Hepatocyte (in vitro differentiated cells): ENCODE measurements around the gene CLTCL1. TPM values are rescaled to one million over a fixed set of nuclear protein-coding genes. Genes with fewer than 3 reads are reported as not detected.

Source experiments
- DNase-seq: peaks from one replicate; pipeline ENCODE4 v3.0.0-alpha.2; 2016; ENCODE audit warnings: low spot score
- H2AFZ ChIP-seq: fragments of 200-600 bp; sonication (generic); 2 replicates; pipeline ENCODE4 v1.6.0; 2016; ENCODE audit warnings: antibody characterized with exemption, mild to moderate bottlenecking
- H3K27ac ChIP-seq: fragments of 200-600 bp; sonication (generic); 2 replicates; pipeline ENCODE4 v1.5.1; 2016; ENCODE audit warnings: mild to moderate bottlenecking
- H3K27me3 ChIP-seq: fragments of 200-600 bp; sonication (generic); 2 replicates; pipeline ENCODE4 v1.6.1; 2016
- H3K36me3 ChIP-seq: fragments of 200-600 bp; sonication (generic); replicated peaks from 2 replicates; pipeline ENCODE4 v1.5.1; 2016; ENCODE audit warnings: low read depth; ENCODE audit not compliant: insufficient read depth
- H3K4me1 ChIP-seq: fragments of 200-600 bp; sonication (generic); 2 replicates; pipeline ENCODE4 v1.5.1; 2016; ENCODE audit warnings: mild to moderate bottlenecking, moderate library complexity; ENCODE audit not compliant: insufficient read depth
- H3K4me2 ChIP-seq: fragments of 200-600 bp; sonication (generic); 2 replicates; pipeline ENCODE4 v1.6.0; 2016
- H3K4me3 ChIP-seq: fragments of 200-600 bp; sonication (generic); 2 replicates; pipeline ENCODE4 v1.5.1; 2016; ENCODE audit warnings: mild to moderate bottlenecking
- H3K79me2 ChIP-seq: fragments of 200-600 bp; sonication (generic); 2 replicates; pipeline ENCODE4 v1.6.0; 2017; ENCODE audit warnings: mild to moderate bottlenecking
- H3K9me2 ChIP-seq: fragments of 200-600 bp; sonication (generic); replicated peaks from 2 replicates; pipeline ENCODE4 v1.6.0; 2017; ENCODE audit warnings: mild to moderate bottlenecking; ENCODE audit not compliant: insufficient read depth
- H3K9me3 ChIP-seq: fragments of 200-600 bp; sonication (generic); 2 replicates; pipeline ENCODE4 v1.5.1; 2016; ENCODE audit warnings: low read depth, mild to moderate bottlenecking
- H4K20me1 ChIP-seq: fragments of 200-600 bp; sonication (generic); 2 replicates; pipeline ENCODE4 v1.6.0; 2016; ENCODE audit warnings: mild to moderate bottlenecking; ENCODE audit not compliant: insufficient read depth, poor library complexity, severe bottlenecking
- CTCF ChIP-seq: fragments of 200-600 bp; sonication (generic); IDR thresholded peaks from 2 replicates; pipeline ENCODE4 v1.5.1; 2016; ENCODE audit warnings: antibody characterized with exemption, mild to moderate bottlenecking; ENCODE audit not compliant: poor library complexity
- EZH2 ChIP-seq: fragments of 200-600 bp; sonication (generic); IDR thresholded peaks from 2 replicates; pipeline ENCODE4 v1.6.1; 2016; ENCODE audit warnings: antibody characterized with exemption, mild to moderate bottlenecking, borderline replicate concordance
- EZH2phosphoT487 ChIP-seq: fragments of 200-600 bp; sonication (generic); IDR thresholded peaks from one replicate; pipeline ENCODE4 v1.6.1; 2018; ENCODE audit warnings: antibody characterized with exemption, mild to moderate bottlenecking, low read depth, moderate library complexity; ENCODE audit not compliant: unreplicated experiment, severe bottlenecking
- WGBS: methylation state at CpG from one replicate; pipeline ENCODE4 v1.1.6; 2016; ENCODE audit warnings: low lambda C conversion rate; ENCODE audit errors: missing lambda C conversion rate; 5-methylcytosine and 5-hydroxymethylcytosine counted together
- polyA plus RNA-seq: library from polyadenylated mRNA; unstranded; fragments of >200 nt; fragmentation: Nextera tagmentation; extraction: Ambion mirVana; gene quantifications from 2 replicates; pipeline ENCODE4 v1.2.1, GENCODE V29; 2016
- total RNA-seq: library from RNA; depleted of rRNA; stranded (reverse); fragments of >200 nt; gene quantifications from 2 replicates; pipeline ENCODE4 v1.2.3, GENCODE V29; 2014

CLTCL1 gene
- total and polyA plus RNA-seq, 2 experiments from 2014 or later, result 2.2 to 3.7 TPM

- 64% methylated on average over 13 of the region's 14 CpGs for WGBS
- H4K20me1 ChIP-seq, result peaks cover 22% of the 10 kb centered on the region
- no peaks in the 10 kb centered on the region for H3K9me2 ChIP-seq
- peaks cover 36% of the 10 kb centered on the region for H3K4me1 ChIP-seq
- H3K4me3 ChIP-seq, result no peak overlapping the region
- peak overlapping the region; percentile 46 for H3K27ac ChIP-seq
- H3K36me3 ChIP-seq, result no peaks in the 10 kb centered on the region
- H3K4me2 ChIP-seq, result no peak overlapping the region
- no peaks in the 10 kb centered on the region for H3K9me3 ChIP-seq
- no peak overlapping the region for H2AFZ ChIP-seq
- no peak for TF ChIP-seq CTCF
- TF ChIP-seq EZH2, result no peak
- H3K79me2 ChIP-seq, result peaks cover 55% of the 10 kb centered on the region
- peaks cover 6% of the 10 kb centered on the region for H3K27me3 ChIP-seq
- peak; percentile 30 for DNase-seq
Measured at GRCh38 chr22:19174106-19175025, 117.2 kb downstream of the CLTCL1 start.

- H4K20me1 ChIP-seq, result peaks cover 22% of the 10 kb centered on the region
- TF ChIP-seq CTCF (no peak), EZH2phosphoT487 (no peak), EZH2 (no peak)
- no peak overlapping the region for H3K4me3 ChIP-seq
- no peaks in the 10 kb centered on the region for H3K36me3 ChIP-seq
- 89% methylated on average over 19 of the region's 19 CpGs for WGBS
- peaks cover 36% of the 10 kb centered on the region for H3K4me1 ChIP-seq
- DNase-seq, result peak; percentile 28
- peaks cover 16% of the 10 kb centered on the region for H3K27me3 ChIP-seq
- peaks cover 55% of the 10 kb centered on the region for H3K79me2 ChIP-seq
- H2AFZ ChIP-seq, result no peak overlapping the region
- H3K4me2 ChIP-seq, result peak overlapping the region; percentile 95
- no peaks in the 10 kb centered on the region for H3K9me3 ChIP-seq
- H3K9me2 ChIP-seq, result no peaks in the 10 kb centered on the region
- H3K27ac ChIP-seq, result no peak overlapping the region
Measured at GRCh38 chr22:19173047-19174035, 118.2 kb downstream of the CLTCL1 start.

- Histone ChIP-seq H3K4me1 (peaks cover 34% of the 10 kb centered on the region), H3K27ac (peak overlapping the region; percentile 96), H3K4me3 (peak overlapping the region; percentile 87), H3K79me2 (peaks cover 49% of the 10 kb centered on the region), H3K4me2 (peak overlapping the region; percentile 95), H2AFZ (peak overlapping the region; percentile 90), H3K27me3 (peaks cover 24% of the 10 kb centered on the region), H4K20me1 (peaks cover 17% of the 10 kb centered on the region), H3K9me2 (no peaks in the 10 kb centered on the region), H3K9me3 (no peaks in the 10 kb centered on the region), H3K36me3 (no peaks in the 10 kb centered on the region)
- DNase-seq, result no peak
- TF ChIP-seq EZH2 (no peak), CTCF (no peak), EZH2phosphoT487 (no peak)
- WGBS, result 65% methylated on average over 9 of the region's 13 CpGs
Measured at GRCh38 chr22:19172213-19173046, 119.1 kb downstream of the CLTCL1 start.
